ENCODE measurements around the gene ANAPC13.

ANAPC13 gene

GRCh38 chr3:134485718-134486576 is at the start of gene ANAPC13, which contains the start of gene CEP63:
TSS of gene ANAPC13 (minus strand) at chr3:134485985. CDS start at chr3:134482904, 3,081 bp downstream.
TSS of gene CEP63 (plus strand) at chr3:134486057. CDS start at chr3:134495321, 9,264 bp downstream.
- DNase-seq (ENCODE audit: low read depth, low spot score) = peak; percentile 99

GRCh38 chr3:134535186-134535970 is 49.6 kb upstream of the ANAPC13 start:
- peak; percentile 34 for DNase-seq (ENCODE audit: low read depth, low spot score)

- no peak for DNase-seq (ENCODE audit: low read depth, low spot score)
Measured at GRCh38 chr3:134533493-134533892, 47.7 kb upstream of the ANAPC13 start.

GRCh38 chr3:134527538-134528186 is 41.9 kb upstream of the ANAPC13 start:
- DNase-seq (ENCODE audit: low read depth, low spot score) = no peak

GRCh38 chr3:134527037-134527436 is 41.3 kb upstream of the ANAPC13 start:
- no peak for DNase-seq (ENCODE audit: low read depth, low spot score)

GRCh38 chr3:134526319-134526718 is 40.5 kb upstream of the ANAPC13 start:
- no peak for DNase-seq (ENCODE audit: low read depth, low spot score)

- no peak for DNase-seq (ENCODE audit: low read depth, low spot score)
Measured at GRCh38 chr3:134525293-134525692, 39.5 kb upstream of the ANAPC13 start.

GRCh38 chr3:134522541-134522940 is 36.8 kb upstream of the ANAPC13 start:
- no peak for DNase-seq (ENCODE audit: low read depth, low spot score)

- DNase-seq (ENCODE audit: low read depth, low spot score) = no peak
Measured at GRCh38 chr3:134517791-134518190, 32.0 kb upstream of the ANAPC13 start.

- no peak for DNase-seq (ENCODE audit: low read depth, low spot score)
Measured at GRCh38 chr3:134516905-134517304, 31.1 kb upstream of the ANAPC13 start.

- no peak for DNase-seq (ENCODE audit: low read depth, low spot score)
Measured at GRCh38 chr3:134511500-134511899, 25.7 kb upstream of the ANAPC13 start.

- no peak for DNase-seq (ENCODE audit: low read depth, low spot score)
Measured at GRCh38 chr3:134505485-134505884, 19.7 kb upstream of the ANAPC13 start.

GRCh38 chr3:134504132-134504531 is 18.3 kb upstream of the ANAPC13 start:
- no peak for DNase-seq (ENCODE audit: low read depth, low spot score)

- DNase-seq (ENCODE audit: low read depth, low spot score) = no peak
Measured at GRCh38 chr3:134503266-134503665, 17.5 kb upstream of the ANAPC13 start.

GRCh38 chr3:134496471-134497071 is 10.8 kb upstream of the ANAPC13 start:
- DNase-seq (ENCODE audit: low read depth, low spot score) = no peak

GRCh38 chr3:134495980-134496379 is 10.2 kb upstream of the ANAPC13 start:
- DNase-seq (ENCODE audit: low read depth, low spot score) = no peak

GRCh38 chr3:134494495-134494894 is 8.7 kb upstream of the ANAPC13 start:
- DNase-seq (ENCODE audit: low read depth, low spot score) = no peak

GRCh38 chr3:134487406-134487805 is 1.6 kb upstream of the ANAPC13 start:
- no peak for DNase-seq (ENCODE audit: low read depth, low spot score)

GRCh38 chr3:134486577-134487041 is 824 bp upstream of the ANAPC13 start:
- no peak for DNase-seq (ENCODE audit: low read depth, low spot score)

- peak; percentile 51 for DNase-seq (ENCODE audit: low read depth, low spot score)
Measured at GRCh38 chr3:134485075-134485717, 589 bp downstream of the ANAPC13 start.

All from astrocyte of the hippocampus (primary cell).